K562 (cell line): ENCODE results near the gene PARD3B. TPM values are rescaled to one million over a fixed set of nuclear protein-coding genes. Genes with fewer than 3 reads are reported as not detected.

Experiments used
- ATAC-seq: fragments of 200-7000 bp; cut with Tn5 transposase; 3 replicates; pipeline ENCODE4 v1.9.1; 2020; ENCODE audit warnings: moderate library complexity
- BruUV-seq: library from RNA; stranded (reverse); fragments of 400-500 nt; replicated peaks from 2 replicates; lab custom pipeline; 2021; lab: Mats Ljungman, UMichigan
- CTCF ChIA-PET: fragments of 300-600 bp; formaldehyde crosslinking; extraction: SDS; loops from one replicate; lab custom pipeline; 2021; ENCODE audit warnings: low intra/inter-chr PET ratio; lab: Yijun Ruan, JAX
- POLR2A ChIA-PET: fragments of 300-600, 350-650 bp; sonication (Branson Sonifier 250); formaldehyde crosslinking; extraction: SDS; loops from one replicate; lab custom pipeline; 2021; ENCODE audit warnings: antibody characterized with exemption, inconsistent platforms; lab: Yijun Ruan, JAX
- DNase-seq, 4 experiments: peaks; one replicate each; pipeline versions ENCODE4 v3.0.0 to v3.0.0-alpha.2; 2011 to 2018; ENCODE audit warnings: low spot score in 3 of 4, mixed read lengths in 3 of 4; ENCODE audit errors: extremely low read depth in 1 of 4
- FAIRE-seq: peaks from 2 replicates; lab custom pipeline; 2011; peaks lifted over from hg19 to GRCh38; lab: Jason Lieb, UNC
- H2AFZ ChIP-seq: 2 replicates; pipeline ENCODE4 v1.6.0; 2011; ENCODE audit warnings: low read depth, low read length, control low read depth, inconsistent platforms
- H3K27ac ChIP-seq: fragments of 200-600 bp; 3 replicates; pipeline ENCODE4 v1.8.0; 2011; ENCODE audit warnings: low read depth, mild to moderate bottlenecking, control low read depth, inconsistent platforms, low read length, moderate library complexity, mixed read lengths; ENCODE audit errors: extremely low read depth
- H3K27me3 ChIP-seq, 2 experiments: fragments of 300-600 bp in 1 of 2; 2 replicates in 1 of 2; 3 replicates in 1 of 2; pipeline versions ENCODE4 v1.6.0 to v1.8.0; 2011; ENCODE audit warnings: inconsistent platforms in 2 of 2, low read length in 2 of 2, mild to moderate bottlenecking in 1 of 2, mixed read lengths in 1 of 2, moderate library complexity in 1 of 2; ENCODE audit not compliant: control insufficient read depth in 2 of 2, insufficient read depth in 2 of 2
- H3K36me3 ChIP-seq: fragments of 300-600 bp; 3 replicates; pipeline ENCODE4 v1.8.0; 2011; ENCODE audit warnings: mild to moderate bottlenecking, low read length, inconsistent platforms; ENCODE audit not compliant: control insufficient read depth, insufficient read depth
- H3K4me1 ChIP-seq, 2 experiments: fragments of 200-600 bp in 1 of 2; replicated peaks in 1 of 2; 2 replicates in 1 of 2; 3 replicates in 1 of 2; pipeline versions ENCODE4 v1.5.1 to v1.8.0; 2011; ENCODE audit warnings: inconsistent platforms in 2 of 2, low read length in 2 of 2, mild to moderate bottlenecking in 1 of 2, mixed read lengths in 1 of 2, moderate library complexity in 1 of 2; ENCODE audit not compliant: control insufficient read depth in 2 of 2, insufficient read depth in 2 of 2
- H3K4me2 ChIP-seq: 2 replicates; pipeline ENCODE4 v1.6.1; 2011; ENCODE audit warnings: low read length, control low read depth, inconsistent platforms, mixed read lengths; ENCODE audit not compliant: insufficient read depth
- H3K4me3 ChIP-seq: fragments of 200-600 bp; sonication (generic), shearing (Covaris generic); 2 replicates; pipeline ENCODE4 v1.5.1; 2016; ENCODE audit warnings: control low read depth, inconsistent platforms
- H3K79me2 ChIP-seq: fragments of 200-600 bp; 3 replicates; pipeline ENCODE4 v1.8.0; 2011; ENCODE audit warnings: low read length, inconsistent platforms; ENCODE audit not compliant: control insufficient read depth, insufficient read depth
- H3K9ac ChIP-seq, 2 experiments: 2 replicates each; pipeline versions ENCODE4 v1.6.0 to v1.6.1; 2011; ENCODE audit warnings: low read depth in 2 of 2, low read length in 2 of 2, control low read depth in 1 of 2, inconsistent platforms in 1 of 2, mild to moderate bottlenecking in 1 of 2, mixed read lengths in 1 of 2; ENCODE audit not compliant: insufficient read depth in 1 of 2
- H3K9me1 ChIP-seq: one replicate; pipeline ENCODE4 v1.6.0; 2011; ENCODE audit warnings: inconsistent platforms, mild to moderate bottlenecking, low read length, moderate library complexity; ENCODE audit not compliant: control insufficient read depth, insufficient read depth
- H3K9me3 ChIP-seq: replicated peaks from 2 replicates; pipeline ENCODE4 v1.5.1; 2011; ENCODE audit warnings: low read depth, low read length, inconsistent platforms; ENCODE audit not compliant: control insufficient read depth, insufficient read depth
- H4K20me1 ChIP-seq: replicated peaks from 2 replicates; pipeline ENCODE4 v1.6.1; 2011; ENCODE audit warnings: low read length, inconsistent platforms, mixed read lengths; ENCODE audit not compliant: control insufficient read depth, insufficient read depth
- ARNT ChIP-seq, 2 experiments: fragments of 450-650 bp; IDR thresholded peaks; 2 replicates each; pipeline ENCODE4 v1.6.1; 2016; ENCODE audit warnings: mild to moderate bottlenecking in 1 of 2
- BRD9 ChIP-seq: fragments of 450-650 bp; IDR thresholded peaks from 2 replicates; pipeline ENCODE4 v1.6.1; 2018; ENCODE audit warnings: low read depth; ENCODE audit not compliant: partially characterized antibody
- C11orf30 ChIP-seq: fragments of 450-650 bp; IDR thresholded peaks from 2 replicates; pipeline ENCODE4 v1.6.1; 2016; ENCODE audit warnings: low read depth, mild to moderate bottlenecking
- KHSRP ChIP-seq: fragments of 450-650 bp; IDR thresholded peaks from 2 replicates; pipeline ENCODE4 v1.6.1; 2017
- MAZ ChIP-seq, 2 experiments: fragments of 450-650 bp in 1 of 2; sonication (generic) in 1 of 2; formaldehyde crosslinking; IDR thresholded peaks in 1 of 2; conservative IDR thresholded peaks in 1 of 2; 2 replicates each; pipeline versions ENCODE4 v1.4.0 to v1.5.0; 2020; ENCODE audit warnings: mild to moderate bottlenecking in 1 of 2, missing genetic modification reagents in 1 of 2
- MCM5 ChIP-seq: fragments of 450-650 bp; IDR thresholded peaks from 2 replicates; pipeline ENCODE4 v1.6.1; 2016; ENCODE audit warnings: low read depth
- MEIS2 ChIP-seq: fragments of 450-650 bp; IDR thresholded peaks from 2 replicates; pipeline ENCODE4 v1.6.1; 2014; ENCODE audit warnings: mild to moderate bottlenecking; ENCODE audit not compliant: partially characterized antibody
- NCOA2 ChIP-seq, 2 experiments: fragments of 450-650 bp; IDR thresholded peaks; 2 replicates each; pipeline ENCODE4 v1.6.1; 2018; ENCODE audit warnings: mild to moderate bottlenecking in 2 of 2, moderate library complexity in 1 of 2; ENCODE audit not compliant: partially characterized antibody in 2 of 2
- STAG1 ChIP-seq: sonication (generic); formaldehyde crosslinking; IDR thresholded peaks from 2 replicates; pipeline ENCODE4 v1.5.0; 2020; ENCODE audit warnings: missing genetic modification reagents, borderline replicate concordance
- USF1 ChIP-seq: sonication (generic); formaldehyde crosslinking; IDR thresholded peaks from 2 replicates; pipeline ENCODE4 v1.9.0; 2022; ENCODE audit warnings: mild to moderate bottlenecking, missing genetic modification reagents
- ZNF764 ChIP-seq: fragments of 250-450 bp; sonication (Bioruptor Pico); IDR thresholded peaks from 2 replicates; pipeline ENCODE4 v1.4.0; 2020; ENCODE audit warnings: low read depth, mild to moderate bottlenecking, moderate library complexity
- ZNF785 ChIP-seq: fragments of 250-450 bp; sonication (Bioruptor Pico); IDR thresholded peaks from 2 replicates; pipeline ENCODE4 v1.4.0; 2020; ENCODE audit warnings: mild to moderate bottlenecking
- WGBS: fragments of 100-300 bp; shearing (Covaris generic); methylation state at CpG from one replicate; pipeline ENCODE4 v1.1.6; 2016; ENCODE audit warnings: low coverage, mixed read lengths; ENCODE audit not compliant: insufficient coverage; ENCODE audit errors: missing lambda C conversion rate; 5-methylcytosine and 5-hydroxymethylcytosine counted together
- in situ Hi-C: fragments of 300-500 bp; cut with MboI; formaldehyde crosslinking; loops from 4 replicates; pipeline ENCODE4 v1.15.0; 2018; ENCODE audit warnings: inconsistent platforms, mixed read lengths
- intact Hi-C: fragments of 100-400 bp; cut with micrococcal nuclease; formaldehyde crosslinking; loops from 2 replicates; pipeline ENCODE4 v1.14.2; 2022
- polyA plus RNA-seq, 8 experiments: library from polyadenylated mRNA; depleted of rRNA in 4 of 8; stranded (reverse) in 5 of 8; unstranded in 3 of 8; fragments of >200 nt; fragmentation: Nextera tagmentation in 2 of 8; fragmentation: Illumina TruSeq in 1 of 8; extraction: Ambion mirVana in 2 of 8; extraction: Trizol in 1 of 8; gene quantifications; 2 replicates each; pipeline versions ENCODE4 v1.2.1 to v1.2.3, GENCODE V29; 2011 to 2014; ENCODE audit warnings: inconsistent platforms in 1 of 8, missing spikeins in 1 of 8
- total RNA-seq, 7 experiments: library from RNA; depleted of rRNA in 6 of 7; stranded (reverse); fragments of >200 nt in 6 of 7; fragmentation: Illumina TruSeq in 2 of 7; extraction: Trizol in 2 of 7; gene quantifications; 2 replicates each; pipeline versions ENCODE4 v1.2.1 to v1.2.3, GENCODE V29; 2011 to 2021; ENCODE audit warnings: low replicate concordance in 1 of 7
- TF ChIP-seq, protein P1 (sequence below): fragments of 450-650 bp; IDR thresholded peaks from 2 replicates; pipeline ENCODE4 v1.6.1; 2017; ENCODE audit warnings: mild to moderate bottlenecking, moderate library complexity

The PARD3B gene
- total and polyA plus RNA-seq, 9 of the 15 experiments (the other 6 are each of a cell fraction or from before 2014, with no cell fraction given) = 0.15 to 3.0 (median 1.1) TPM

GRCh38 chr2:205245652-205246051, 700.4 kb downstream of the PARD3B start:
- BruUV-seq = no TSS peak
- no peak overlapping the region for H3K27ac ChIP-seq
- H3K9ac ChIP-seq = no peak overlapping the region
- intact Hi-C loops = no loop called here
- DNase-seq (no peak), FAIRE-seq (no peak), ATAC-seq (no peak)
- H3K4me1 ChIP-seq = no peaks in the 10 kb centered on the region
- H3K4me2 ChIP-seq = no peak overlapping the region
- ChIA-PET CTCF (no interaction called here), POLR2A (no interaction called here)
- no peaks in the 10 kb centered on the region for H4K20me1 ChIP-seq
- in situ Hi-C loops = no loop called here
- no peaks in the 10 kb centered on the region for H3K9me3 ChIP-seq
- no peaks in the 10 kb centered on the region for H3K27me3 ChIP-seq
- 10% methylated on average over 2 of the region's 2 CpGs for WGBS
- H3K79me2 ChIP-seq = no peaks in the 10 kb centered on the region
- no peaks in the 10 kb centered on the region for H3K36me3 ChIP-seq
- TF ChIP-seq MEIS2 (peak; percentile 48), MAZ (CRISPR knock-in tag; conservative IDR thresholded peaks at IDR 0.05 in 1 of 2, IDR thresholded peaks at IDR 0.05 in 1 of 2) (no peak)
- H2AFZ ChIP-seq = no peak overlapping the region
- H3K9me1 ChIP-seq = no peaks in the 10 kb centered on the region
- H3K4me3 ChIP-seq = no peak overlapping the region

DNA sequence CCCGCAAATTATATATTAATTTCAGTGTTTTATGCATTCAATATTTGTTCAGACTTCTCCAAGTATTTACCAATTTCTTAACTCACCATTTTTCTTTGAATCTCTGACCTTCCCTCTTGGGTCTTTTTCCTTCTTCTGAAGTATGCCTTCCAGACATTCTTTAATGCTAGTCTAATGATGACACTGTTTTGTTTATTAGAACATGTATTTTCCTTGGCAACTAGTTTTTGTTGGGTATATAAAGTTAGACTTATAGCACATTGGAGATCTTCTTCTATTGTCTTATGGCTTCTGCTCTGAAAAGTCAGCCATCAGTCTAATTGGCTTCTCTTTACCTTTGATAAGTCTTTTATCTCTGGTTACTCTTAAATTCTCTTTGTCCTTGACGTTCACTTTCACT, 713.8 kb downstream of the PARD3B start:
- H4K20me1 ChIP-seq = no peaks in the 10 kb centered on the region
- no TSS peak for BruUV-seq
- H2AFZ ChIP-seq = no peak overlapping the region
- H3K36me3 ChIP-seq = no peaks in the 10 kb centered on the region
- FAIRE-seq (no peak), DNase-seq (no peak), ATAC-seq (no peak)
- WGBS = 8% methylated on average over 2 of the region's 2 CpGs
- intact Hi-C loops = no loop called here
- H3K27me3 ChIP-seq = no peaks in the 10 kb centered on the region
- in situ Hi-C loops = no loop called here
- ChIA-PET CTCF (no interaction called here), POLR2A (no interaction called here)
- H3K4me1 ChIP-seq = no peaks in the 10 kb centered on the region
- H3K4me2 ChIP-seq = no peak overlapping the region
- TF ChIP-seq ZNF785 = no peak
- no peak for TF ChIP-seq NCOA2 (IDR thresholded peaks at IDR 0.05; ENCODE audit: partially characterized antibody in 2 of 2)
- no peak for TF ChIP-seq STAG1 (CRISPR knock-in tag)
- TF ChIP-seq, protein P1, sequence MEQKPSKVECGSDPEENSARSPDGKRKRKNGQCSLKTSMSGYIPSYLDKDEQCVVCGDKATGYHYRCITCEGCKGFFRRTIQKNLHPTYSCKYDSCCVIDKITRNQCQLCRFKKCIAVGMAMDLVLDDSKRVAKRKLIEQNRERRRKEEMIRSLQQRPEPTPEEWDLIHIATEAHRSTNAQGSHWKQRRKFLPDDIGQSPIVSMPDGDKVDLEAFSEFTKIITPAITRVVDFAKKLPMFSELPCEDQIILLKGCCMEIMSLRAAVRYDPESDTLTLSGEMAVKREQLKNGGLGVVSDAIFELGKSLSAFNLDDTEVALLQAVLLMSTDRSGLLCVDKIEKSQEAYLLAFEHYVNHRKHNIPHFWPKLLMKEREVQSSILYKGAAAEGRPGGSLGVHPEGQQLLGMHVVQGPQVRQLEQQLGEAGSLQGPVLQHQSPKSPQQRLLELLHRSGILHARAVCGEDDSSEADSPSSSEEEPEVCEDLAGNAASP = no peak
- TF ChIP-seq BRD9 = no peak
- TF ChIP-seq USF1 (CRISPR knock-in tag) = no peak
- TF ChIP-seq C11orf30 = no peak
- no peak for TF ChIP-seq ARNT (IDR thresholded peaks at IDR 0.05)
- no peak for TF ChIP-seq MCM5
- TF ChIP-seq KHSRP = no peak
- TF ChIP-seq ZNF764 (CRISPR knock-in tag) = no peak
- no peak overlapping the region for H3K9ac ChIP-seq
- no peak overlapping the region for H3K27ac ChIP-seq
- H3K4me3 ChIP-seq = no peak overlapping the region
- no peaks in the 10 kb centered on the region for H3K79me2 ChIP-seq
- no peaks in the 10 kb centered on the region for H3K9me3 ChIP-seq
- H3K9me1 ChIP-seq = no peaks in the 10 kb centered on the region
